Measurements from ENCODE around the gene WRAP73.

- TF ChIP-seq, protein P1, sequence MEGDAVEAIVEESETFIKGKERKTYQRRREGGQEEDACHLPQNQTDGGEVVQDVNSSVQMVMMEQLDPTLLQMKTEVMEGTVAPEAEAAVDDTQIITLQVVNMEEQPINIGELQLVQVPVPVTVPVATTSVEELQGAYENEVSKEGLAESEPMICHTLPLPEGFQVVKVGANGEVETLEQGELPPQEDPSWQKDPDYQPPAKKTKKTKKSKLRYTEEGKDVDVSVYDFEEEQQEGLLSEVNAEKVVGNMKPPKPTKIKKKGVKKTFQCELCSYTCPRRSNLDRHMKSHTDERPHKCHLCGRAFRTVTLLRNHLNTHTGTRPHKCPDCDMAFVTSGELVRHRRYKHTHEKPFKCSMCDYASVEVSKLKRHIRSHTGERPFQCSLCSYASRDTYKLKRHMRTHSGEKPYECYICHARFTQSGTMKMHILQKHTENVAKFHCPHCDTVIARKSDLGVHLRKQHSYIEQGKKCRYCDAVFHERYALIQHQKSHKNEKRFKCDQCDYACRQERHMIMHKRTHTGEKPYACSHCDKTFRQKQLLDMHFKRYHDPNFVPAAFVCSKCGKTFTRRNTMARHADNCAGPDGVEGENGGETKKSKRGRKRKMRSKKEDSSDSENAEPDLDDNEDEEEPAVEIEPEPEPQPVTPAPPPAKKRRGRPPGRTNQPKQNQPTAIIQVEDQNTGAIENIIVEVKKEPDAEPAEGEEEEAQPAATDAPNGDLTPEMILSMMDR (IDR thresholded peaks at IDR 0.05; ENCODE audit: insufficient read depth, low read length, poor library complexity, severe bottlenecking) = no peak
- no peak for TF ChIP-seq EZH2phosphoT487 (conservative IDR thresholded peaks at IDR 0.05; ENCODE audit: low read length)
Observed at GRCh38 chr1:3641046-3641760, 8.7 kb downstream of the WRAP73 start.
